ENCODE results near the gene SDS. TPM values are rescaled to one million over a fixed set of nuclear protein-coding genes. Genes with fewer than 3 reads are reported as not detected.

SDS gene
- total RNA-seq, 4 donors from 2014 or later = not detected

GRCh38 chr12:113439606-113440030 is 35.9 kb upstream of the SDS start:
- no peaks in the 10 kb centered on the region for H3K27me3 ChIP-seq

GRCh38 chr12:113439301-113439597 is 35.6 kb upstream of the SDS start:
- H3K9me3 ChIP-seq = no peaks in the 10 kb centered on the region
- intact Hi-C loops (cut with DNase I; ENCODE audit: low total_unique reads) = no loop called here
- no peaks in the 10 kb centered on the region for H3K36me3 ChIP-seq
- H3K27me3 ChIP-seq = no peaks in the 10 kb centered on the region
- DNase-seq = no peak
- TF ChIP-seq, protein P1, sequence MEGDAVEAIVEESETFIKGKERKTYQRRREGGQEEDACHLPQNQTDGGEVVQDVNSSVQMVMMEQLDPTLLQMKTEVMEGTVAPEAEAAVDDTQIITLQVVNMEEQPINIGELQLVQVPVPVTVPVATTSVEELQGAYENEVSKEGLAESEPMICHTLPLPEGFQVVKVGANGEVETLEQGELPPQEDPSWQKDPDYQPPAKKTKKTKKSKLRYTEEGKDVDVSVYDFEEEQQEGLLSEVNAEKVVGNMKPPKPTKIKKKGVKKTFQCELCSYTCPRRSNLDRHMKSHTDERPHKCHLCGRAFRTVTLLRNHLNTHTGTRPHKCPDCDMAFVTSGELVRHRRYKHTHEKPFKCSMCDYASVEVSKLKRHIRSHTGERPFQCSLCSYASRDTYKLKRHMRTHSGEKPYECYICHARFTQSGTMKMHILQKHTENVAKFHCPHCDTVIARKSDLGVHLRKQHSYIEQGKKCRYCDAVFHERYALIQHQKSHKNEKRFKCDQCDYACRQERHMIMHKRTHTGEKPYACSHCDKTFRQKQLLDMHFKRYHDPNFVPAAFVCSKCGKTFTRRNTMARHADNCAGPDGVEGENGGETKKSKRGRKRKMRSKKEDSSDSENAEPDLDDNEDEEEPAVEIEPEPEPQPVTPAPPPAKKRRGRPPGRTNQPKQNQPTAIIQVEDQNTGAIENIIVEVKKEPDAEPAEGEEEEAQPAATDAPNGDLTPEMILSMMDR (IDR thresholded peaks at IDR 0.05) = no peak
- TF ChIP-seq POLR2A (IDR thresholded peaks at IDR 0.05) = no peak
- H3K4me1 ChIP-seq = no peaks in the 10 kb centered on the region
- no peak overlapping the region for H3K4me3 ChIP-seq
- no peak overlapping the region for H3K27ac ChIP-seq

More at GRCh38 chr12:113439606-113440030, 35.9 kb upstream of the SDS start:
- Histone ChIP-seq H3K36me3 (no peaks in the 10 kb centered on the region), H3K9me3 (no peaks in the 10 kb centered on the region), H3K4me3 (no peak overlapping the region), H3K27ac (no peak overlapping the region), H3K4me1 (no peaks in the 10 kb centered on the region)
- DNase-seq = no peak
- intact Hi-C loops (cut with DNase I; ENCODE audit: low total_unique reads) = no loop called here
- TF ChIP-seq, protein P1 (IDR thresholded peaks at IDR 0.05) = peak in 1 of 4 experiments; percentile 25
- no peak for TF ChIP-seq POLR2A (IDR thresholded peaks at IDR 0.05)

DNA sequence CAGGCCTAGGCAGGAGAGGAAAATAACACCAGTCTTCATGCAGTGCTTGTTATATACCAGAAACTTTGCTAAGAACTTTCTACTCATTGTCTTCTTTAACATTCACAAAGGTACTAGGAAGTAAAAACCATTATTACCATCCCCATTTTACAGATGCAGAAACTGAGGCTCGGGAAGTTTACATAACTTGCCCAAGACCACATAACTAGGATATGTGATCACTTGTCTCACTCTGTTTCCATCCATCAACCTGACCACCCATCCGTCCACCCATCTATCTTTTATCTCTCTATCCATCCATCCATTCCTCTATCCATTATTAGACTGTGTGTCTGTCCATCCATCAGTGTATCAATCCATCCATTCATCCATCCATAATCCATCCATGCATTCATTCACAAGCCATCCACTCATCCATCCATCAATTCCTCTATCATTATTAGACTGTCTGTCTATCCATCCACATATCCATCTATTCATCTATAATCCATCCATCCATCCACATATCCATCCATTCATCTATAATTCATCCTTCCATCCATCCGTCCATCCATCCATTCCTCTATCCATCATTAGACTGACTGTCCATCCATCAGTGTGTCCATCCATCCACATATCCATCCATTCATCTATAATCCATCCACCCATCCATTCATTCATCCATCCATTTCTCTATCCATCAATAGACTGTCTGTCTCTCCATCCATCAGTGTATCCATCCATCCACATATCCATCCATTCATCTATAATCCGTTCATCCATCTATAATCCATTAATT is 35.0 kb upstream of the SDS start:
- intact Hi-C loops (cut with DNase I; ENCODE audit: low total_unique reads) = no loop called here
- no peak overlapping the region for H3K27ac ChIP-seq

GRCh38 chr12:113437729-113438100 is 34.0 kb upstream of the SDS start:
- no peaks in the 10 kb centered on the region for H3K4me1 ChIP-seq

More for the DNA sequence above, 35.0 kb upstream of the SDS start:
- H3K27me3 ChIP-seq = no peaks in the 10 kb centered on the region
- TF ChIP-seq, protein P1 (IDR thresholded peaks at IDR 0.05) = no peak
- no peak for TF ChIP-seq POLR2A (IDR thresholded peaks at IDR 0.05)
- no peaks in the 10 kb centered on the region for H3K36me3 ChIP-seq
- H3K4me1 ChIP-seq = no peaks in the 10 kb centered on the region
- H3K4me3 ChIP-seq = no peak overlapping the region
- no peaks in the 10 kb centered on the region for H3K9me3 ChIP-seq
- no peak for DNase-seq

More at GRCh38 chr12:113437729-113438100, 34.0 kb upstream of the SDS start:
- Histone ChIP-seq H3K9me3 (no peaks in the 10 kb centered on the region), H3K27me3 (no peaks in the 10 kb centered on the region), H3K36me3 (no peaks in the 10 kb centered on the region), H3K27ac (no peak overlapping the region), H3K4me3 (no peak overlapping the region)
- intact Hi-C loops (cut with DNase I; ENCODE audit: low total_unique reads) = no loop called here
- DNase-seq = no peak
- TF ChIP-seq, protein P1 (IDR thresholded peaks at IDR 0.05) = no peak
- no peak for TF ChIP-seq POLR2A (IDR thresholded peaks at IDR 0.05)
